Body of pancreas (tissue), 4 donors: ENCODE data around the gene GNB2. TPM values are rescaled to one million over a fixed set of nuclear protein-coding genes. Genes with fewer than 3 reads are reported as not detected.
A peak's percentile ranks its signal among the peaks of the same experiment; 100 is the strongest.

ENCODE experiments used
- ATAC-seq: fragments of 150-250 bp; one replicate; pipeline ENCODE4 v1.9.1; 2016
- DNase-seq, 4 donors: peaks; one replicate each; pipeline ENCODE4 v3.0.0-alpha.2; 2019
- H3K27ac ChIP-seq, 4 donors: fragments of 200-600 bp; sonication (generic); 1 replicate in 3 of 4; 2 replicates in 1 of 4; pipeline versions ENCODE4 v1.5.1 to v1.6.1; 2016 to 2019; ENCODE audit warnings: mild to moderate bottlenecking in 1 of 4, mixed read lengths in 1 of 4, moderate library complexity in 1 of 4
- H3K27me3 ChIP-seq, 2 donors: fragments of 200-600 bp; sonication (generic); one replicate each; pipeline ENCODE4 v1.6.0; 2016; ENCODE audit warnings: mild to moderate bottlenecking in 1 of 2
- H3K36me3 ChIP-seq, 2 donors: fragments of 200-600 bp; sonication (generic); replicated peaks in 1 of 2; 2 replicates each; pipeline ENCODE4 v1.5.1; 2016; ENCODE audit warnings: low read depth in 2 of 2; ENCODE audit not compliant: insufficient read depth in 1 of 2
- H3K4me1 ChIP-seq: fragments of 200-600 bp; sonication (generic); one replicate; pipeline ENCODE4 v1.6.0; 2016
- H3K4me3 ChIP-seq, 2 donors: fragments of 200-600 bp; sonication (generic); 1 replicate in 1 of 2; 2 replicates in 1 of 2; pipeline ENCODE4 v1.5.1; 2016 to 2019
- H3K9me3 ChIP-seq, 3 donors: fragments of 200-600 bp; sonication (generic); 1 replicate in 2 of 3; 2 replicates in 1 of 3; pipeline ENCODE4 v1.5.1; 2016
- CTCF ChIP-seq, 7 experiments: fragments of 450-650 bp in 4 of 7; fragments of 200-600 bp in 3 of 7; sonication (generic) in 3 of 7; IDR thresholded peaks; one replicate each; pipeline ENCODE4 v1.5.1; 2016 to 2019; ENCODE audit warnings: antibody characterized with exemption in 7 of 7
- POLR2A ChIP-seq, 3 donors: fragments of 450-650 bp; IDR thresholded peaks; one replicate each; pipeline ENCODE4 v1.6.1; 2016; ENCODE audit warnings: antibody characterized with exemption in 3 of 3, mild to moderate bottlenecking in 2 of 3
- WGBS, 2 donors: methylation state at CpG; one replicate each; pipeline ENCODE4 v1.1.5; 2017; 5-methylcytosine and 5-hydroxymethylcytosine counted together
- intact Hi-C: fragments of 100-400 bp; cut with DNase I; formaldehyde crosslinking; loops from one replicate; pipeline ENCODE4 v1.15.1; 2023
- total RNA-seq, 2 donors: library from RNA; depleted of rRNA; stranded (reverse); fragments of >200 nt; gene quantifications; one replicate each; pipeline ENCODE4 v1.1.0, GENCODE V29; 2016

The GNB2 gene
- total RNA-seq, 2 donors from 2014 or later: 106 to 123 TPM

GRCh38 chr7:100671353-100672327 is 1.9 kb upstream of the GNB2 start:
- Histone ChIP-seq H3K27ac (no peak overlapping the region), H3K4me1 (peaks cover 14% of the 10 kb centered on the region), H3K9me3 (no peaks in the 10 kb centered on the region), H3K27me3 (no peaks in the 10 kb centered on the region), H3K36me3 (no peaks in the 10 kb centered on the region), H3K4me3 (no peak overlapping the region)
- TF ChIP-seq POLR2A (IDR thresholded peaks at IDR 0.05) (no peak), CTCF (IDR thresholded peaks at IDR 0.05) (no peak)
- DNase-seq (no peak), ATAC-seq (no peak)
- 89 to 93% methylated on average over 16 to 18 of the region's 18 CpGs for WGBS, 2 donors
- intact Hi-C loops: no loop called here

GRCh38 chr7:100673942-100674410 is 436 bp downstream of the GNB2 start:
- ATAC-seq (peak; percentile 10), DNase-seq (peak in 3 of 4 donors; percentile 51 to 54 (median 53))
- peak overlapping the region; percentile 88 to 96 for H3K4me3 ChIP-seq
- intact Hi-C loops: no loop called here
- H3K36me3 ChIP-seq: peaks cover 11 to 15% of the 10 kb centered on the region in 2 donors
- no peak for TF ChIP-seq CTCF (IDR thresholded peaks at IDR 0.05)
- TF ChIP-seq POLR2A (IDR thresholded peaks at IDR 0.05): peak in 2 of 3 donors; percentile 34 to 61
- no peaks in the 10 kb centered on the region for H3K27me3 ChIP-seq
- H3K9me3 ChIP-seq: no peaks in the 10 kb centered on the region
- H3K4me1 ChIP-seq: peaks cover 14% of the 10 kb centered on the region
- 0 to 1% methylated on average over 22 to 33 of the region's 34 CpGs for WGBS, 2 donors
- H3K27ac ChIP-seq: peak overlapping the region; percentile 94 to 98 (median 96)

- no peaks in the 10 kb centered on the region for H3K9me3 ChIP-seq
- ATAC-seq (peak; percentile 2), DNase-seq (peak in 2 of 4 donors; percentile 46 to 47)
- H3K27ac ChIP-seq: peak overlapping the region; percentile 94 to 98 (median 96)
- peak in 2 of 3 donors; percentile 26 to 31 for TF ChIP-seq POLR2A (IDR thresholded peaks at IDR 0.05)
- TF ChIP-seq CTCF (IDR thresholded peaks at IDR 0.05): no peak
- H3K4me1 ChIP-seq: peaks cover 14% of the 10 kb centered on the region
- H3K36me3 ChIP-seq: peaks cover 11 to 20% of the 10 kb centered on the region in 2 donors
- intact Hi-C loops: no loop called here
- H3K4me3 ChIP-seq: peak overlapping the region; percentile 88 to 96
- WGBS, 2 donors: 0 to 1% methylated on average over 29 to 35 of the region's 43 CpGs
- no peaks in the 10 kb centered on the region for H3K27me3 ChIP-seq
Measured at GRCh38 chr7:100674411-100675104, 1.0 kb downstream of the GNB2 start.

GRCh38 chr7:100675105-100675451 is 1.5 kb downstream of the GNB2 start:
- Histone ChIP-seq H3K27me3 (no peaks in the 10 kb centered on the region), H3K36me3 (peaks cover 11 to 20% of the 10 kb centered on the region in 2 donors), H3K9me3 (no peaks in the 10 kb centered on the region), H3K4me3 (peak overlapping the region in 1 of 2 donors; percentile 96), H3K27ac (peak overlapping the region; percentile 94 to 98 (median 96)), H3K4me1 (peaks cover 14% of the 10 kb centered on the region)
- peak; percentile 0 for ATAC-seq
- intact Hi-C loops: no loop called here
- no peak for TF ChIP-seq CTCF (IDR thresholded peaks at IDR 0.05)
- TF ChIP-seq POLR2A (IDR thresholded peaks at IDR 0.05): no peak
- 1% methylated on average over 38 of the region's 46 CpGs; no CpG with 5 or more reads in 1 of the 2 donors for WGBS, 2 donors
- peak in 1 of 4 donors; percentile 19 for DNase-seq
